ENCODE data around the gene F2.

F2 gene

GRCh38 chr11:46722566-46723358 is 3.7 kb downstream of the F2 start:
- no peaks in the 10 kb centered on the region for H3K27me3 ChIP-seq (ENCODE audit: control insufficient read depth in 1 of 2, insufficient read depth in 2 of 2, low read length in 2 of 2)
- no peak overlapping the region for H3K9ac ChIP-seq (ENCODE audit: low read length)
- H3K9me3 ChIP-seq (ENCODE audit: low read length), result no peaks in the 10 kb centered on the region
- H3K36me3 ChIP-seq (ENCODE audit: insufficient read depth, low read length), result no peaks in the 10 kb centered on the region
- H3K4me1 ChIP-seq (ENCODE audit: insufficient read depth, low read length), result no peaks in the 10 kb centered on the region
- no peak overlapping the region for H3K4me3 ChIP-seq (ENCODE audit: low read depth in 1 of 2, low read length in 2 of 2)
- no peak overlapping the region for H3K27ac ChIP-seq (ENCODE audit: low read depth, low read length)

GRCh38 chr11:46723359-46723680 is 4.3 kb downstream of the F2 start:
- no peak overlapping the region for H3K4me3 ChIP-seq (ENCODE audit: low read depth in 1 of 2, low read length in 2 of 2)
- no peak overlapping the region for H3K27ac ChIP-seq (ENCODE audit: low read depth, low read length)
- no peaks in the 10 kb centered on the region for H3K9me3 ChIP-seq (ENCODE audit: low read length)
- H3K4me1 ChIP-seq (ENCODE audit: insufficient read depth, low read length), result no peaks in the 10 kb centered on the region
- H3K9ac ChIP-seq (ENCODE audit: low read length), result no peak overlapping the region
- no peaks in the 10 kb centered on the region for H3K36me3 ChIP-seq (ENCODE audit: insufficient read depth, low read length)
- H3K27me3 ChIP-seq (ENCODE audit: control insufficient read depth in 1 of 2, insufficient read depth in 2 of 2, low read length in 2 of 2), result no peaks in the 10 kb centered on the region

GRCh38 chr11:46724088-46724487 is 5.1 kb downstream of the F2 start:
- no peak overlapping the region for H3K4me3 ChIP-seq (ENCODE audit: low read depth in 1 of 2, low read length in 2 of 2)
- H3K27ac ChIP-seq (ENCODE audit: low read depth, low read length), result no peak overlapping the region
- H3K9me3 ChIP-seq (ENCODE audit: low read length), result no peaks in the 10 kb centered on the region
- no peaks in the 10 kb centered on the region for H3K4me1 ChIP-seq (ENCODE audit: insufficient read depth, low read length)
- H3K27me3 ChIP-seq (ENCODE audit: control insufficient read depth in 1 of 2, insufficient read depth in 2 of 2, low read length in 2 of 2), result no peaks in the 10 kb centered on the region
- H3K9ac ChIP-seq (ENCODE audit: low read length), result no peak overlapping the region
- no peaks in the 10 kb centered on the region for H3K36me3 ChIP-seq (ENCODE audit: insufficient read depth, low read length)

GRCh38 chr11:46725338-46726205 is 6.6 kb downstream of the F2 start:
- Histone ChIP-seq H3K27ac (ENCODE audit: low read depth, low read length) (no peak overlapping the region), H3K4me3 (ENCODE audit: low read depth in 1 of 2, low read length in 2 of 2) (no peak overlapping the region), H3K27me3 (ENCODE audit: control insufficient read depth in 1 of 2, insufficient read depth in 2 of 2, low read length in 2 of 2) (no peaks in the 10 kb centered on the region), H3K4me1 (ENCODE audit: insufficient read depth, low read length) (no peaks in the 10 kb centered on the region), H3K36me3 (ENCODE audit: insufficient read depth, low read length) (no peaks in the 10 kb centered on the region), H3K9me3 (ENCODE audit: low read length) (no peaks in the 10 kb centered on the region), H3K9ac (ENCODE audit: low read length) (no peak overlapping the region)

- Histone ChIP-seq H3K9me3 (ENCODE audit: low read length) (no peaks in the 10 kb centered on the region), H3K27me3 (ENCODE audit: control insufficient read depth in 1 of 2, insufficient read depth in 2 of 2, low read length in 2 of 2) (no peaks in the 10 kb centered on the region), H3K4me1 (ENCODE audit: insufficient read depth, low read length) (no peaks in the 10 kb centered on the region), H3K9ac (ENCODE audit: low read length) (no peak overlapping the region), H3K36me3 (ENCODE audit: insufficient read depth, low read length) (no peaks in the 10 kb centered on the region), H3K27ac (ENCODE audit: low read depth, low read length) (no peak overlapping the region), H3K4me3 (ENCODE audit: low read depth in 1 of 2, low read length in 2 of 2) (no peak overlapping the region)
Observed at GRCh38 chr11:46726206-46726862, 7.3 kb downstream of the F2 start.

- H3K9me3 ChIP-seq (ENCODE audit: low read length), result no peaks in the 10 kb centered on the region
- H3K4me3 ChIP-seq (ENCODE audit: low read depth in 1 of 2, low read length in 2 of 2), result no peak overlapping the region
- no peak overlapping the region for H3K9ac ChIP-seq (ENCODE audit: low read length)
- H3K27me3 ChIP-seq (ENCODE audit: control insufficient read depth in 1 of 2, insufficient read depth in 2 of 2, low read length in 2 of 2), result no peaks in the 10 kb centered on the region
- H3K36me3 ChIP-seq (ENCODE audit: insufficient read depth, low read length), result no peaks in the 10 kb centered on the region
- no peak overlapping the region for H3K27ac ChIP-seq (ENCODE audit: low read depth, low read length)
- no peaks in the 10 kb centered on the region for H3K4me1 ChIP-seq (ENCODE audit: insufficient read depth, low read length)
Observed at GRCh38 chr11:46727952-46728658, 9.1 kb downstream of the F2 start.

GRCh38 chr11:46728659-46729040 is 9.6 kb downstream of the F2 start:
- no peak overlapping the region for H3K4me3 ChIP-seq (ENCODE audit: low read depth in 1 of 2, low read length in 2 of 2)
- H3K4me1 ChIP-seq (ENCODE audit: insufficient read depth, low read length), result no peaks in the 10 kb centered on the region
- H3K27ac ChIP-seq (ENCODE audit: low read depth, low read length), result no peak overlapping the region
- no peaks in the 10 kb centered on the region for H3K36me3 ChIP-seq (ENCODE audit: insufficient read depth, low read length)
- H3K27me3 ChIP-seq (ENCODE audit: control insufficient read depth in 1 of 2, insufficient read depth in 2 of 2, low read length in 2 of 2), result no peaks in the 10 kb centered on the region
- no peaks in the 10 kb centered on the region for H3K9me3 ChIP-seq (ENCODE audit: low read length)
- H3K9ac ChIP-seq (ENCODE audit: low read length), result no peak overlapping the region

- Histone ChIP-seq H3K4me1 (ENCODE audit: insufficient read depth, low read length) (no peaks in the 10 kb centered on the region), H3K9me3 (ENCODE audit: low read length) (no peaks in the 10 kb centered on the region), H3K4me3 (ENCODE audit: low read depth in 1 of 2, low read length in 2 of 2) (no peak overlapping the region), H3K27ac (ENCODE audit: low read depth, low read length) (no peak overlapping the region), H3K36me3 (ENCODE audit: insufficient read depth, low read length) (no peaks in the 10 kb centered on the region), H3K9ac (ENCODE audit: low read length) (no peak overlapping the region), H3K27me3 (ENCODE audit: control insufficient read depth in 1 of 2, insufficient read depth in 2 of 2, low read length in 2 of 2) (no peaks in the 10 kb centered on the region)
Observed at GRCh38 chr11:46729110-46730027, 10.4 kb downstream of the F2 start.

- Histone ChIP-seq H3K36me3 (ENCODE audit: insufficient read depth, low read length) (no peaks in the 10 kb centered on the region), H3K27ac (ENCODE audit: low read depth, low read length) (no peak overlapping the region), H3K4me1 (ENCODE audit: insufficient read depth, low read length) (no peaks in the 10 kb centered on the region), H3K9me3 (ENCODE audit: low read length) (no peaks in the 10 kb centered on the region), H3K27me3 (ENCODE audit: control insufficient read depth in 1 of 2, insufficient read depth in 2 of 2, low read length in 2 of 2) (no peaks in the 10 kb centered on the region), H3K4me3 (ENCODE audit: low read depth in 1 of 2, low read length in 2 of 2) (no peak overlapping the region), H3K9ac (ENCODE audit: low read length) (no peak overlapping the region)
Observed at GRCh38 chr11:46731545-46731944, 12.5 kb downstream of the F2 start.

- Histone ChIP-seq H3K9ac (ENCODE audit: low read length) (no peak overlapping the region), H3K27me3 (ENCODE audit: control insufficient read depth in 1 of 2, insufficient read depth in 2 of 2, low read length in 2 of 2) (no peaks in the 10 kb centered on the region), H3K4me3 (ENCODE audit: low read depth in 1 of 2, low read length in 2 of 2) (no peak overlapping the region), H3K36me3 (ENCODE audit: insufficient read depth, low read length) (no peaks in the 10 kb centered on the region), H3K4me1 (ENCODE audit: insufficient read depth, low read length) (no peaks in the 10 kb centered on the region), H3K27ac (ENCODE audit: low read depth, low read length) (no peak overlapping the region), H3K9me3 (ENCODE audit: low read length) (no peaks in the 10 kb centered on the region)
Observed at GRCh38 chr11:46733234-46733633, 14.2 kb downstream of the F2 start.
